WTC11 (cell line): ENCODE results near the gene GPX4. TPM values are rescaled to one million over a fixed set of nuclear protein-coding genes. Genes with fewer than 3 reads are reported as not detected.
A peak's percentile ranks its signal among the peaks of the same experiment; 100 is the strongest.

Source experiments
- ATAC-seq: fragments of 200-7000 bp; cut with Tn5 transposase; 2 replicates; pipeline ENCODE4 v1.10.0; 2021; ENCODE audit warnings: mild to moderate bottlenecking, moderate library complexity
- CTCF ChIA-PET: fragments of 300-600 bp; sonication (Branson Sonifier 250); formaldehyde crosslinking; loops from one replicate; lab custom pipeline; 2021; ENCODE audit warnings: antibody characterized with exemption; lab: Charles Lee
- POLR2A ChIA-PET: fragments of 350-600 bp; sonication (Branson Sonifier 250); formaldehyde crosslinking; loops from one replicate; lab custom pipeline; 2021; ENCODE audit warnings: antibody characterized with exemption; lab: Charles Lee
- DNase-seq: peaks from one replicate; pipeline ENCODE4 v3.0.0; 2021; ENCODE audit warnings: low spot score
- H3K27ac Mint-ChIP-seq: 2 replicates; pipeline ENCODE4 v1.8.0; 2021; ENCODE audit warnings: mixed read lengths
- H3K27me3 Mint-ChIP-seq: 2 replicates; pipeline ENCODE4 v1.8.0; 2021; ENCODE audit warnings: low read depth, mild to moderate bottlenecking, moderate library complexity, mixed read lengths
- H3K36me3 Mint-ChIP-seq: 2 replicates; pipeline ENCODE4 v1.8.0; 2021; ENCODE audit warnings: mixed read lengths
- H3K4me1 Mint-ChIP-seq: 2 replicates; pipeline ENCODE4 v1.8.0; 2022; ENCODE audit warnings: mixed read lengths
- H3K4me3 Mint-ChIP-seq: 2 replicates; pipeline ENCODE4 v1.8.0; 2021; ENCODE audit warnings: mild to moderate bottlenecking, moderate library complexity, mixed read lengths
- H3K9me3 Mint-ChIP-seq: 2 replicates; pipeline ENCODE4 v1.8.0; 2021; ENCODE audit warnings: mixed read lengths
- ATF1 ChIP-seq: sonication (generic); formaldehyde crosslinking; IDR thresholded peaks from 2 replicates; pipeline ENCODE4 v1.8.1; 2023; ENCODE audit warnings: mild to moderate bottlenecking, moderate library complexity, missing genetic modification reagents
- NR1H2 ChIP-seq: sonication (generic); formaldehyde crosslinking; IDR thresholded peaks from 2 replicates; pipeline ENCODE4 v1.9.0; 2021; ENCODE audit warnings: mild to moderate bottlenecking, moderate library complexity, missing genetic modification reagents
- NR3C1 ChIP-seq: sonication (generic); formaldehyde crosslinking; conservative IDR thresholded peaks from 2 replicates; pipeline ENCODE4 v1.8.1; 2023; ENCODE audit warnings: low read depth, mild to moderate bottlenecking, missing genetic modification reagents
- TEAD4 ChIP-seq: sonication (generic); formaldehyde crosslinking; IDR thresholded peaks from 2 replicates; pipeline ENCODE4 v1.8.0; 2022; ENCODE audit warnings: mild to moderate bottlenecking, missing genetic modification reagents
- ZNF121 ChIP-seq: sonication (generic); formaldehyde crosslinking; IDR thresholded peaks from 2 replicates; pipeline ENCODE4 v1.8.0; 2023; ENCODE audit warnings: missing genetic modification reagents
- ZNF317 ChIP-seq: sonication (generic); formaldehyde crosslinking; IDR thresholded peaks from 2 replicates; pipeline ENCODE4 v1.8.1; 2023; ENCODE audit warnings: low read depth, mild to moderate bottlenecking, moderate library complexity, missing genetic modification reagents, borderline replicate concordance
- ZNF396 ChIP-seq: fragments of 250-450 bp; sonication (Bioruptor Pico); IDR thresholded peaks from 2 replicates; pipeline ENCODE4 v1.8.0; 2021; ENCODE audit warnings: mild to moderate bottlenecking, moderate library complexity, borderline replicate concordance
- ZNF416 ChIP-seq: fragments of 250-450 bp; sonication (Bioruptor Pico); IDR thresholded peaks from 2 replicates; pipeline ENCODE4 v1.9.0; 2021; ENCODE audit warnings: mild to moderate bottlenecking, inconsistent platforms
- ZNF671 ChIP-seq: fragments of 250-450 bp; sonication (Bioruptor Pico); IDR thresholded peaks from 2 replicates; pipeline ENCODE4 v1.8.0; 2021; ENCODE audit warnings: mild to moderate bottlenecking
- total RNA-seq: library from RNA; stranded (reverse); gene quantifications from 3 replicates; pipeline ENCODE4 v1.2.3, GENCODE V29; 2021
- TF ChIP-seq, protein P1 (sequence below): fragments of 250-450 bp; sonication (Bioruptor Pico); IDR thresholded peaks from 2 replicates; pipeline ENCODE4 v1.9.0; 2021; ENCODE audit warnings: mild to moderate bottlenecking, borderline replicate concordance
- TF ChIP-seq, protein P2 (sequence below): fragments of 250-450 bp; sonication (Bioruptor Pico); IDR thresholded peaks from 2 replicates; pipeline ENCODE4 v1.9.0; 2021; ENCODE audit warnings: moderate library complexity, mild to moderate bottlenecking, inconsistent platforms, borderline replicate concordance
- TF ChIP-seq, protein P3 (sequence below): sonication (generic); formaldehyde crosslinking; IDR thresholded peaks from 2 replicates; pipeline ENCODE4 v1.8.1; 2023; ENCODE audit warnings: mild to moderate bottlenecking, missing genetic modification reagents, borderline replicate concordance
- TF ChIP-seq, protein P4 (sequence below): fragments of 250-450 bp; sonication (Bioruptor Pico); IDR thresholded peaks from 2 replicates; pipeline ENCODE4 v1.9.0; 2021; ENCODE audit warnings: mild to moderate bottlenecking
- TF ChIP-seq, protein P5 (sequence below): sonication (generic); formaldehyde crosslinking; IDR thresholded peaks from 2 replicates; pipeline ENCODE4 v1.8.1; 2022; ENCODE audit warnings: low read depth, mild to moderate bottlenecking, moderate library complexity, missing genetic modification reagents, borderline replicate concordance
- TF ChIP-seq, protein P6 (sequence below): fragments of 250-450 bp; sonication (Bioruptor Pico); IDR thresholded peaks from 2 replicates; pipeline ENCODE4 v1.8.0; 2021; ENCODE audit warnings: mild to moderate bottlenecking
- TF ChIP-seq, protein P7 (sequence below): sonication (generic); formaldehyde crosslinking; IDR thresholded peaks from 2 replicates; pipeline ENCODE4 v1.8.1; 2023; ENCODE audit warnings: mild to moderate bottlenecking, missing genetic modification reagents
- TF ChIP-seq, protein P8 (sequence below): sonication (generic); formaldehyde crosslinking; IDR thresholded peaks from 2 replicates; pipeline ENCODE4 v1.8.0; 2022; ENCODE audit warnings: mild to moderate bottlenecking, missing genetic modification reagents

The GPX4 gene
- total RNA-seq, 1 experiment from 2014 or later, result 363 TPM

DNA sequence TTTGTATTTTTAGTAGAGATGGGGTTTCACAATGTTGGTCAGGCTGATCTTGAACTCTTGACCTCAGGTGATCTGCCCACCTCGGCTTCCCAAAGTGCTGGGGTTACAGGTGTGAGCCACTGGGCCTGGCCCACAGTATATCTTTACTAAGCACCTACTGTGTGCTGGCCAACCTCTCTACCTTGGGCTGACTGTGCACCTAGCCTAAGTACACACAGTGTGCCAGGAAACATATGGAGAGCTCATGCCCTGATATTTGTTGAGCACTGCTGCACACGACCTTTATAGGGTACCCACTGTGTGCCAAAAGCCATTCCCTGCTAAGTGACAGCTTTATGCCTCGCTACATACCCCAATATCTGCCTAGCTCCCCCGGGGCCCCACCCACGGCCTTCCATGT lies 43.1 kb upstream of the GPX4 start (continued):
- TF ChIP-seq, protein P1, sequence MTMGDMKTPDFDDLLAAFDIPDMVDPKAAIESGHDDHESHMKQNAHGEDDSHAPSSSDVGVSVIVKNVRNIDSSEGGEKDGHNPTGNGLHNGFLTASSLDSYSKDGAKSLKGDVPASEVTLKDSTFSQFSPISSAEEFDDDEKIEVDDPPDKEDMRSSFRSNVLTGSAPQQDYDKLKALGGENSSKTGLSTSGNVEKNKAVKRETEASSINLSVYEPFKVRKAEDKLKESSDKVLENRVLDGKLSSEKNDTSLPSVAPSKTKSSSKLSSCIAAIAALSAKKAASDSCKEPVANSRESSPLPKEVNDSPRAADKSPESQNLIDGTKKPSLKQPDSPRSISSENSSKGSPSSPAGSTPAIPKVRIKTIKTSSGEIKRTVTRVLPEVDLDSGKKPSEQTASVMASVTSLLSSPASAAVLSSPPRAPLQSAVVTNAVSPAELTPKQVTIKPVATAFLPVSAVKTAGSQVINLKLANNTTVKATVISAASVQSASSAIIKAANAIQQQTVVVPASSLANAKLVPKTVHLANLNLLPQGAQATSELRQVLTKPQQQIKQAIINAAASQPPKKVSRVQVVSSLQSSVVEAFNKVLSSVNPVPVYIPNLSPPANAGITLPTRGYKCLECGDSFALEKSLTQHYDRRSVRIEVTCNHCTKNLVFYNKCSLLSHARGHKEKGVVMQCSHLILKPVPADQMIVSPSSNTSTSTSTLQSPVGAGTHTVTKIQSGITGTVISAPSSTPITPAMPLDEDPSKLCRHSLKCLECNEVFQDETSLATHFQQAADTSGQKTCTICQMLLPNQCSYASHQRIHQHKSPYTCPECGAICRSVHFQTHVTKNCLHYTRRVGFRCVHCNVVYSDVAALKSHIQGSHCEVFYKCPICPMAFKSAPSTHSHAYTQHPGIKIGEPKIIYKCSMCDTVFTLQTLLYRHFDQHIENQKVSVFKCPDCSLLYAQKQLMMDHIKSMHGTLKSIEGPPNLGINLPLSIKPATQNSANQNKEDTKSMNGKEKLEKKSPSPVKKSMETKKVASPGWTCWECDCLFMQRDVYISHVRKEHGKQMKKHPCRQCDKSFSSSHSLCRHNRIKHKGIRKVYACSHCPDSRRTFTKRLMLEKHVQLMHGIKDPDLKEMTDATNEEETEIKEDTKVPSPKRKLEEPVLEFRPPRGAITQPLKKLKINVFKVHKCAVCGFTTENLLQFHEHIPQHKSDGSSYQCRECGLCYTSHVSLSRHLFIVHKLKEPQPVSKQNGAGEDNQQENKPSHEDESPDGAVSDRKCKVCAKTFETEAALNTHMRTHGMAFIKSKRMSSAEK (CRISPR knock-in tag), result no peak
- TF ChIP-seq NR1H2 (CRISPR knock-in tag) (no peak), TEAD4 (CRISPR knock-in tag) (no peak), ZNF396 (CRISPR knock-in tag) (no peak), ZNF416 (CRISPR knock-in tag) (no peak), ZNF317 (CRISPR knock-in tag) (no peak)
- TF ChIP-seq, protein P2, sequence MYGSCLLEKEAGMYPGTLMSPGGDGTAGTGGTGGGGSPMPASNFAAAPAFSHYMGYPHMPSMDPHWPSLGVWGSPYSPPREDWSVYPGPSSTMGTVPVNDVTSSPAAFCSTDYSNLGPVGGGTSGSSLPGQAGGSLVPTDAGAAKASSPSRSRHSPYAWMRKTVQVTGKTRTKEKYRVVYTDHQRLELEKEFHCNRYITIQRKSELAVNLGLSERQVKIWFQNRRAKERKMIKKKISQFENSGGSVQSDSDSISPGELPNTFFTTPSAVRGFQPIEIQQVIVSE, result no peak
- TF ChIP-seq, protein P3, sequence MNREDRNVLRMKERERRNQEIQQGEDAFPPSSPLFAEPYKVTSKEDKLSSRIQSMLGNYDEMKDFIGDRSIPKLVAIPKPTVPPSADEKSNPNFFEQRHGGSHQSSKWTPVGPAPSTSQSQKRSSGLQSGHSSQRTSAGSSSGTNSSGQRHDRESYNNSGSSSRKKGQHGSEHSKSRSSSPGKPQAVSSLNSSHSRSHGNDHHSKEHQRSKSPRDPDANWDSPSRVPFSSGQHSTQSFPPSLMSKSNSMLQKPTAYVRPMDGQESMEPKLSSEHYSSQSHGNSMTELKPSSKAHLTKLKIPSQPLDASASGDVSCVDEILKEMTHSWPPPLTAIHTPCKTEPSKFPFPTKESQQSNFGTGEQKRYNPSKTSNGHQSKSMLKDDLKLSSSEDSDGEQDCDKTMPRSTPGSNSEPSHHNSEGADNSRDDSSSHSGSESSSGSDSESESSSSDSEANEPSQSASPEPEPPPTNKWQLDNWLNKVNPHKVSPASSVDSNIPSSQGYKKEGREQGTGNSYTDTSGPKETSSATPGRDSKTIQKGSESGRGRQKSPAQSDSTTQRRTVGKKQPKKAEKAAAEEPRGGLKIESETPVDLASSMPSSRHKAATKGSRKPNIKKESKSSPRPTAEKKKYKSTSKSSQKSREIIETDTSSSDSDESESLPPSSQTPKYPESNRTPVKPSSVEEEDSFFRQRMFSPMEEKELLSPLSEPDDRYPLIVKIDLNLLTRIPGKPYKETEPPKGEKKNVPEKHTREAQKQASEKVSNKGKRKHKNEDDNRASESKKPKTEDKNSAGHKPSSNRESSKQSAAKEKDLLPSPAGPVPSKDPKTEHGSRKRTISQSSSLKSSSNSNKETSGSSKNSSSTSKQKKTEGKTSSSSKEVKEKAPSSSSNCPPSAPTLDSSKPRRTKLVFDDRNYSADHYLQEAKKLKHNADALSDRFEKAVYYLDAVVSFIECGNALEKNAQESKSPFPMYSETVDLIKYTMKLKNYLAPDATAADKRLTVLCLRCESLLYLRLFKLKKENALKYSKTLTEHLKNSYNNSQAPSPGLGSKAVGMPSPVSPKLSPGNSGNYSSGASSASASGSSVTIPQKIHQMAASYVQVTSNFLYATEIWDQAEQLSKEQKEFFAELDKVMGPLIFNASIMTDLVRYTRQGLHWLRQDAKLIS (CRISPR knock-in tag), result no peak
- TF ChIP-seq, protein P4, sequence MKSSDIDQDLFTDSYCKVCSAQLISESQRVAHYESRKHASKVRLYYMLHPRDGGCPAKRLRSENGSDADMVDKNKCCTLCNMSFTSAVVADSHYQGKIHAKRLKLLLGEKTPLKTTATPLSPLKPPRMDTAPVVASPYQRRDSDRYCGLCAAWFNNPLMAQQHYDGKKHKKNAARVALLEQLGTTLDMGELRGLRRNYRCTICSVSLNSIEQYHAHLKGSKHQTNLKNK (CRISPR knock-in tag), result no peak
- TF ChIP-seq, protein P5, sequence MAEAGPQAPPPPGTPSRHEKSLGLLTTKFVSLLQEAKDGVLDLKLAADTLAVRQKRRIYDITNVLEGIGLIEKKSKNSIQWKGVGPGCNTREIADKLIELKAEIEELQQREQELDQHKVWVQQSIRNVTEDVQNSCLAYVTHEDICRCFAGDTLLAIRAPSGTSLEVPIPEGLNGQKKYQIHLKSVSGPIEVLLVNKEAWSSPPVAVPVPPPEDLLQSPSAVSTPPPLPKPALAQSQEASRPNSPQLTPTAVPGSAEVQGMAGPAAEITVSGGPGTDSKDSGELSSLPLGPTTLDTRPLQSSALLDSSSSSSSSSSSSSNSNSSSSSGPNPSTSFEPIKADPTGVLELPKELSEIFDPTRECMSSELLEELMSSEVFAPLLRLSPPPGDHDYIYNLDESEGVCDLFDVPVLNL (CRISPR knock-in tag), result no peak
- TF ChIP-seq, protein P6, sequence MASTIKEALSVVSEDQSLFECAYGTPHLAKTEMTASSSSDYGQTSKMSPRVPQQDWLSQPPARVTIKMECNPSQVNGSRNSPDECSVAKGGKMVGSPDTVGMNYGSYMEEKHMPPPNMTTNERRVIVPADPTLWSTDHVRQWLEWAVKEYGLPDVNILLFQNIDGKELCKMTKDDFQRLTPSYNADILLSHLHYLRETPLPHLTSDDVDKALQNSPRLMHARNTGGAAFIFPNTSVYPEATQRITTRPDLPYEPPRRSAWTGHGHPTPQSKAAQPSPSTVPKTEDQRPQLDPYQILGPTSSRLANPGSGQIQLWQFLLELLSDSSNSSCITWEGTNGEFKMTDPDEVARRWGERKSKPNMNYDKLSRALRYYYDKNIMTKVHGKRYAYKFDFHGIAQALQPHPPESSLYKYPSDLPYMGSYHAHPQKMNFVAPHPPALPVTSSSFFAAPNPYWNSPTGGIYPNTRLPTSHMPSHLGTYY (CRISPR knock-in tag), result no peak

DNA sequence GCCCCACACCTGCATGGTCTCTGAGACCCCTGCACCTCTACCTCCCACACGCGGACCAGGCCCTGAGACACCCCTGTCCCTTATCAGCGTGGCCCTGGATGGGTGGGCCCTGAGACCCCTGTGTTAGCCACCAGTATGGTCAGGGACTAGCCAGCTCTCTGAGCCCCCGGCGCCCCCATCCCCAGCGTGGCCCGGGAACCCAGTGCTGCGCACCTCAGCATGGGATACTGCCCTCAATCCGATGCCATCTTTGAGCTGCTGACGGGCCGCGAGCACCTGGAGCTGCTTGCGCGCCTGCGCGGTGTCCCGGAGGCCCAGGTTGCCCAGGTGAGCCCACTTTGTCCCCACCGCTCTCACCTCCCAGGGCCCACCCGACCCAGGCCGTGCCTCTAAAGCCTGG lies 41.8 kb upstream of the GPX4 start:
- DNase-seq (no peak), ATAC-seq (no peak)
- Mint-ChIP-seq H3K4me1 (peaks cover 15% of the 10 kb centered on the region), H3K9me3 (peaks cover 20% of the 10 kb centered on the region), H3K36me3 (peaks cover 23% of the 10 kb centered on the region), H3K27me3 (peaks cover 20% of the 10 kb centered on the region), H3K27ac (no peak overlapping the region), H3K4me3 (peak overlapping the region; percentile 60)
- ChIA-PET POLR2A (interaction anchor here (0.6 to 0.7 kb wide), 3 partner anchors 9 to 32 kb away, joined by 3 to 5 read pairs (median 3); no protein-coding TSS in a partner anchor), CTCF (interaction anchor here (0.9 to 7.5 kb wide), 4 partner anchors 9 to 182 kb away, joined by 4 to 109 read pairs (median 6); no protein-coding TSS in a partner anchor)
- no peak for TF ChIP-seq NR3C1 (CRISPR knock-in tag)
- no peak for TF ChIP-seq ZNF671 (CRISPR knock-in tag)
- TF ChIP-seq, protein P7, sequence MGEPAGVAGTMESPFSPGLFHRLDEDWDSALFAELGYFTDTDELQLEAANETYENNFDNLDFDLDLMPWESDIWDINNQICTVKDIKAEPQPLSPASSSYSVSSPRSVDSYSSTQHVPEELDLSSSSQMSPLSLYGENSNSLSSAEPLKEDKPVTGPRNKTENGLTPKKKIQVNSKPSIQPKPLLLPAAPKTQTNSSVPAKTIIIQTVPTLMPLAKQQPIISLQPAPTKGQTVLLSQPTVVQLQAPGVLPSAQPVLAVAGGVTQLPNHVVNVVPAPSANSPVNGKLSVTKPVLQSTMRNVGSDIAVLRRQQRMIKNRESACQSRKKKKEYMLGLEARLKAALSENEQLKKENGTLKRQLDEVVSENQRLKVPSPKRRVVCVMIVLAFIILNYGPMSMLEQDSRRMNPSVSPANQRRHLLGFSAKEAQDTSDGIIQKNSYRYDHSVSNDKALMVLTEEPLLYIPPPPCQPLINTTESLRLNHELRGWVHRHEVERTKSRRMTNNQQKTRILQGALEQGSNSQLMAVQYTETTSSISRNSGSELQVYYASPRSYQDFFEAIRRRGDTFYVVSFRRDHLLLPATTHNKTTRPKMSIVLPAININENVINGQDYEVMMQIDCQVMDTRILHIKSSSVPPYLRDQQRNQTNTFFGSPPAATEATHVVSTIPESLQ, result no peak
- no peak for TF ChIP-seq ZNF121 (CRISPR knock-in tag)
- TF ChIP-seq, protein P1 (CRISPR knock-in tag), result no peak
- no peak for TF ChIP-seq ATF1 (CRISPR knock-in tag)
- TF ChIP-seq, protein P8, sequence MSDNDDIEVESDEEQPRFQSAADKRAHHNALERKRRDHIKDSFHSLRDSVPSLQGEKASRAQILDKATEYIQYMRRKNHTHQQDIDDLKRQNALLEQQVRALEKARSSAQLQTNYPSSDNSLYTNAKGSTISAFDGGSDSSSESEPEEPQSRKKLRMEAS (CRISPR knock-in tag), result no peak
